SW480 (cell line): ENCODE results near the gene AIFM3.
"Not testable (repeated sequence)": the region's sequence is repeated elsewhere in the genome, so short reads cannot be mapped to it uniquely, and the experiment has no call there.

Experiments used
- DNase-seq: peaks from one replicate; pipeline ENCODE4 v3.0.0-alpha.2; 2016; ENCODE audit warnings: low spot score

AIFM3 gene

DNA sequence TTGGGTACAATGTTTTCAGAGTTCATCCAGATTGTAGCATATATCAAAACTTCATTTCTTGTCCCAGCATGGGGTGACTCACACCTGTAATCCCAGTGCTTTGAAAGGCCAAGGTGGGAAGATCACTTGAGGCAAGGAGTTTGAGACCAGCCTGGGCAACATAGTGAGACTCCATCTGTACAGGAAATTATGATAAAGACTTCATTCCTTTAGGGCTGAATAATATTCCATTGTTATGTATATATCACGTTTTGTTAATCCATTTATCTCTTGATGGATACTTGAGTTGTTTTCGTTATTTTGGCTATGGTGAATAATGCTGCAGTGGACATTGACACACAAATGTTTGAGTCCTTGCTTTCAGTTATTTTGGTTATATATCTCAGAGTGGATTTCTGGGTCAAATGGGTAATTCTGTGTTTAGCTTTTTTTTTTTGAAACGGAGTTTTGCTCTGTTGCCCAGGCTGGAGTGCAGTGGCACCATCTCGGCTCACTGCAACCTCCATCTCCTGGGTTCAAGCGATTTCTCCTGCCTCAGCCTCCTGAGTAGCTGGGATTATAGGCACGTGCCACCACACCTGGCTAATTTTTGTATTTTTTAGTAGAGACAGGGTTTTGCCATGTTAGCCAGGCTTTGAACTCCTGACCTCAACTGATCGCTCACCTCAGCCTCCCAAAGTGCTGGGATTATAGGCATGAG, 24.7 kb upstream of the AIFM3 start:
- DNase-seq: not testable (repeated sequence)

DNA sequence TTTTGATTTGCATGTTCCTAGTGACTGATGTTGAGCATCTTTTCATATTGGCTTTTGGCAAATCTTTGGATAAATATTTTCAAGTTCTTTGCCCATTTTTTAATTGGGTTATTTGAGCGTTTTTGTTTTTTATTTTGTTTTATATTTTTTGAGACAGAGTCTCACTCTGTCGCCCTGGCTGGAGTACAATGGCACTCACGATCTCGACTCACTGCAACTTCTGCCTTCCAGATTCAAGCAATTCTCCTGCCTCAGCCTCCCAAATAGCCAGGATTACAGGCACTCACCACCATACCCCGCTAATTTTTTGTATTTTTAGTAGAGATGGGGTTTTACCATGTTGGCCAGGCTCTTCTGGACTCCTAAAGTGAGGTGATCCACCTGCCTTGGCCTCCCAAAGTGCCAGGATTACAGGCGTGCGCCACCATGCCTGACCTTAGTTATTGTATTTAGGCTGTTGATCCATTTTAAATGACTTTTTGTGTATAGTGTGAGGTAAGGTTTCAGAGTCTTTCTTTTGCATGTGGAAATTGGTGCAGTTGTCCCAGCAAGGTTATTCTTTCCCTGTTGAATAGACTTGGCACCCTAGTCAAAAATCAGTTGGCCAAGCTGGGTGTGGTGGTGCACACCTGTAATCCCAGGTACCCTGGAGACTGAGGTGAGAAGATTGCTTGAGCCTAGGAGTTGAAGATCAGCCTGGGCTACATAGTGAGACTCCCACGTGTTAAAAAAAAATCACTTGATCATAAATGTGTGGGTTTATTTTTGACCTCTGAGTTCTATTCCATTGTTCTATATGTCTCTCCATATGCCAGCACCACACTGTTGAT, 23.7 kb upstream of the AIFM3 start:
- DNase-seq: no peak

- no peak for DNase-seq
These were observed 23.0 kb upstream of the AIFM3 start for GRCh38 chr22:20944042-20944441.

GRCh38 chr22:20945578-20945934, 21.5 kb upstream of the AIFM3 start:
- no peak for DNase-seq

GRCh38 chr22:20946080-20946986, 20.7 kb upstream of the AIFM3 start:
- DNase-seq: no peak

DNA sequence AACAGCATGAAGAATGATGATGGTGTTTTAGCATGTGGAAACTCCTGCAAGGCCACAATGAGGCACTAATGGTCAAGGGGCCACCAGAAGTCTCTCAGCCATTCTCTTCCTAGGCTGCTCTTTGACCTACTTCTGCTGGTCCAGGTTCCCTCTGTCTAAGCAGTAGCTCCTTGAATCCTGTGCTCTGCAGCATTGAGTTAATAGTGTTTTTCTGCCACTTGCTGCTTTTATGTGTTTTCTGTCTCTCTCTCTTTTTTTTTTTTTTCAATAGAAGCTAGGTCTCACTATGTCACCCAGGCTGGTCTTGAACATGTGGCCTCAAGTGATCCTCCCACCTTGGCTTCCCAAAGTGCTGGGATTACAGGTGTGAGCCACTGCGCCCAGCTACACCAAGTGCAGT, 20.1 kb upstream of the AIFM3 start:
- no peak for DNase-seq

- DNase-seq: no peak
These were observed 18.6 kb upstream of the AIFM3 start for GRCh38 chr22:20948450-20948849.

DNA sequence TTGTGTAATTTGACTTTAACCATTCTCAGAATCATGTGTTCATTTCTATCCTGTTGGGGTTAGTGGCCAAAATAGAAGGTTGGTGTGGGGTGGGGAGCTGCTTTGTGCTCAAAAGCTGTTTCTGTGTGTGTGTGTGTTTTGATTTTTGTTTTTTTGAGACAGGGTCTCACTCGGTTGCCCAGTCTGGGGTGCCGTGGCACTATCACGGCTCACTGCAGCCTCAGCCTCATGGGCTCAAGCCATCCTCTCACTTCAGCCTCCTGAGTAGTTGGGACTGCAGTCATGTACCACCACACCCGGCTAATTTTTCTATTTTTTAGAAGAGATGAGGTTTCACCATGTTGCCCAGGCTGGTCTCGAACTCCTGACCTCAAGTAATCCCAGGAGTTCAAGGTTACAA, 18.1 kb upstream of the AIFM3 start:
- no peak for DNase-seq

GRCh38 chr22:20949698-20950183, 17.3 kb upstream of the AIFM3 start:
- peak; percentile 66 for DNase-seq

DNA sequence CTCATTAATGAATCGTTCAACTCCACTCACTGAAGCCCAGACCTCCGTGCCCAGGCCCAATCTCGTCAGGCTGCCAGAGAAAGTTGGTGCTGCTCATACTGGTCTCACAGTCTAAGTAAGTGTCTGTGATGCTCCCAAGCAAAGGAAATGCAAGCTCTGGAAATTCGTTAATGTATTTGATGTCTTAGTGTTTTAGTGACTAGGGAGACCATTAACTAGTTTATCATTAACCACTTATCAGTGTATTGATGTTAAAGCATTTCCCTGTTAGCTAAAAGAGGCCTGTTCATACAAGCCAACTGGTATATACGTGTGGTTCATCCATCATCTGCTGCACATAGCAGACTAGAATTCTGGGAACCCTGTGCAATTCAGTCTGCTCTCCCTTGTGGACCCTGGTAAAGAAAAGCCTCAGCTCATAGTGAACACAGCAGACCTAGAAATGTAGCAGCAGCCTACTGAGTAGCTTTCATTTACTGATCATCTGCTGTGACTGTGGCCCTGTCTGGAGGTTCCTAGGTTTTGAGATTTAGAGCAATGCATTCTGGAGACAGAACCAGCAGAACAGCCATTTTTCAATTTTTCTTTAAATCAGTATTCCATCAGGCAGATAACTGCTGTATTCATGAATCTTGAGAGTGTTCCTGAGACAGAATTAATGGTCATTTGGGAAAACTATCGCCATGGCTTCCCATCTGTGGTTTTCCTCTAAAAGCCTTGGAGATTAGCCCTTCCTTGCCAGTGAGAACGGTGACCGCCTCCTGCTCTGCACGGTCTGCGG, 15.7 kb upstream of the AIFM3 start:
- DNase-seq: no peak

GRCh38 chr22:20951932-20952380, 15.1 kb upstream of the AIFM3 start:
- no peak for DNase-seq

DNA sequence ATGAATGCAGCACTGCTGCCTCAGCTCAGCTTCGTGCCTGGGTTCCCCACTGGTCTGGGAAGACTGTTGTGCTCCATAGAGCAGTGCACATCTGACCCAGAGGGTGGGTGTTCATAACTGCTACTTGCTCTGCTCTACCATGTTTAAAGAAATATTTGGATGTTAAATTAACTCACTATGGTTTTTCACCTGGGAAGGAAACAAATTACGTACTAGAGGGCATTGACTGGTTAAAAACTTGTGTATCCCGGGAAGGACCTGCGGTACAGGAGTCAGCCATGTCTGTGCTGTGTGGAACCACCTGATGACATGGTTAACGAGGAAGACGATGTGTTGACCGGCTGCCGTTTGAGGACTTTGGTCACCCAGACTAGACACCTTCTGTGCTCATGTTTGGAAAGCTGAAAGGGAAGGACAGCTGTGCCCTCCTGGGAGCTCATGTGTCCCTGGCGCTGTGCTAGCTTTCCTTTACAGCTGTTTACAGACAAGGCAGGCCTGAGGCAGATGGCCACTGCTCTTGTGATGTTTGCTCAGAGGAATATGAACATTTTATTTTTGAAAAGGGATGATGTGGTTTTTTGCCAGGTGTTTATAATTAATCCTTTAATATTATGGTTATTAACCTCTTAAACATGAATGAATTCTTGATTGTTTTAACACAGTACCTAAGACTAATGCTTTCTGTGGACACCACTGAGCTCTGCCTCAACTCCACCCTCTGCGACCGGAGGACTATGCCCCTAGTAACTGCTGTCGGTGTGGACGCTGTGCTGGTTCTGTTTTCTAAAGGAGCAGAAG, 14.3 kb upstream of the AIFM3 start:
- DNase-seq: no peak

- no peak for DNase-seq
These were observed 13.8 kb upstream of the AIFM3 start for GRCh38 chr22:20953342-20953608.

GRCh38 chr22:20953668-20954500, 13.2 kb upstream of the AIFM3 start:
- no peak for DNase-seq

DNA sequence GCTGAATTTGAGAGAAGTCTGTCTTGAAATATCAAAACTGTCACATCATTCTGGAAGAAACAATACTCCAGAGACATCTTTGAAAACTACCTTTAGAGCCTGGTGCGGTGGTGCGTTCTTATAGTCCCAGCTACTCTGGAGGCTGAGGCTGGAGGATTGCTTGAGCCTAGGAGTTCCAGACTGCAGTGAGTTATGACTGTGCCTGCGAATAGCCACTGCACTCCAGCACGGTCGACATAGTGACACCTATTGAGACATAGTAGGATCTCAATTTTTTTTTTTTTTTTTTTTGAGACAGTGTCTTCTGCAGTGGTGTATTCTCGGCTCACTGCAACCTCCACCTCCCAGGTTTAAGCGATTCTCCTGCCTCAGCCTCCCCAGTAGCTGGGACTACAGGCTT, 11.5 kb upstream of the AIFM3 start:
- DNase-seq: no peak

DNA sequence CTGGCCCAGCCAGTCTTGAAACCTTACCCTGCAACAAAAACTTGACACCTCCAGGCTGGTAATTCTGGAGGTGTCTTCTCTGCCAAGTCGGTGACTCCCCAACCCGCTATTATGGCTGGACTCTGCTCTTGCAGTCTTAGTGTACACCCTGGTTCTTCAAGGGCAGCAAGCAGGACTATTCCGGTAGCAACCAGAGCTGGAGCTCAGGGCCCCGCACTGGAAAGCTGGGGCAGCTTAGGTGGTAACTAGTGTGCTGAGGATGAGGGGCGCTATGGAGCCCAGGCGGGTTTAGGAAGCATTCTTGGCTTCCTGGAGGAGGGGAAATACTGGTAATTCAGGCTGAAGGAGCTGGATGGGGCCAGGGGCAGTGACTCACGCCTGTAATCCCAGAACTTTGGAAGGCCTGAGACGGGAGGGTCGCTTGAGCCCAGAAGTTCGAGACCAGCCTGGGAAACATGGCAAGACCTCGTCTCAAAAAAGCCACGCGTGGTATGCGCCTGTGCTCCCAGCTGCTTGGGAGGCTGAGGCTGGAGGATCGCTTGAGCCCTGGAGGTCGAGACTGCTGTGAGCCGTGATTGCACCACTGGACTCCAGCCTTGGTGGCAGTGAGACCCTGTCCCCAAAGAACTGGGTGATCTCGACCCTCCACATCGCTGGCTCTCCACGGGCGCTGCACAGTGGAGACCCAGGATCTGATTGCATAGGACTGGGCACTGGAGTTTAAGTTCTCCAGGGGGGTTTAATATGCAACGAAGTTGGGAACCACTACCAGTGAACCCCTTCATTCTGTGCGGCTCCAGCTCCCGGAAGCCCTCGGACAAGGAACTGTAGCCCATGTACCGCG, 10.6 kb upstream of the AIFM3 start:
- DNase-seq: no peak

GRCh38 chr22:20957102-20957682, 9.9 kb upstream of the AIFM3 start:
- DNase-seq: no peak

GRCh38 chr22:20957683-20958431, 9.2 kb upstream of the AIFM3 start:
- DNase-seq: peak; percentile 66
